SK-MEL-5 (cell line): ENCODE data around the gene PTN. TPM values are rescaled to one million over a fixed set of nuclear protein-coding genes. Genes with fewer than 3 reads are reported as not detected.
"Not testable (repeated sequence)": the region's sequence is repeated elsewhere in the genome, so short reads cannot be mapped to it uniquely, and the experiment has no call there.

Experiments
- DNase-seq: peaks from one replicate; pipeline ENCODE4 v3.0.0-alpha.2; 2016; ENCODE audit warnings: low read depth, low spot score
- in situ Hi-C: cut with HindIII; loops from 2 replicates; pipeline ENCODE4 v1.10.0; 2016; ENCODE audit warnings: low sequenced_read_pairs, high pct_unique_total_duplicates, low pct_unique_long_range_greater_than_20kb
- total RNA-seq: library from RNA; depleted of rRNA; stranded (reverse); fragments of >200 nt; shearing (Covaris generic); gene quantifications from 2 replicates; pipeline ENCODE4 v1.2.3, GENCODE V29; 2014

The PTN gene
- total RNA-seq, 1 experiment from 2014 or later = 1.8 TPM

- in situ Hi-C loops = no loop called here
These were observed 55.8 kb downstream of the PTN start for GRCh38 chr7:137287651-137288258.

GRCh38 chr7:137283153-137283552 lies 60.4 kb downstream of the PTN start:
- in situ Hi-C loops = no loop called here
- DNase-seq = no peak

More at GRCh38 chr7:137287651-137288258, 55.8 kb downstream of the PTN start:
- peak; percentile 41 for DNase-seq

- in situ Hi-C loops = no loop called here
- no peak for DNase-seq
These were observed 61.5 kb downstream of the PTN start for GRCh38 chr7:137282043-137282442.

- in situ Hi-C loops = no loop called here
- no peak for DNase-seq
These were observed 67.3 kb downstream of the PTN start for GRCh38 chr7:137276189-137276588.

GRCh38 chr7:137272249-137272648 lies 71.3 kb downstream of the PTN start:
- in situ Hi-C loops = no loop called here

GRCh38 chr7:137269240-137269639 lies 74.3 kb downstream of the PTN start:
- in situ Hi-C loops = no loop called here
- no peak for DNase-seq

More at GRCh38 chr7:137272249-137272648, 71.3 kb downstream of the PTN start:
- DNase-seq = no peak

- in situ Hi-C loops, DNase-seq: not testable (repeated sequence)
These were observed 75.3 kb downstream of the PTN start for GRCh38 chr7:137268001-137268865.

GRCh38 chr7:137266764-137267163 lies 76.8 kb downstream of the PTN start:
- no peak for DNase-seq
- in situ Hi-C loops = no loop called here

- DNase-seq, in situ Hi-C loops: not testable (repeated sequence)
These were observed 78.1 kb downstream of the PTN start for GRCh38 chr7:137265480-137265879.

- in situ Hi-C loops = no loop called here
- no peak for DNase-seq
These were observed 80.9 kb downstream of the PTN start for GRCh38 chr7:137262599-137262998.

- in situ Hi-C loops = no loop called here
- no peak for DNase-seq
These were observed 85.0 kb downstream of the PTN start for GRCh38 chr7:137258552-137258951.

GRCh38 chr7:137254766-137255165 lies 88.8 kb downstream of the PTN start:
- DNase-seq = no peak
- in situ Hi-C loops = no loop called here

- DNase-seq = no peak
- in situ Hi-C loops = no loop called here
These were observed 97.6 kb downstream of the PTN start for GRCh38 chr7:137245890-137246289.

GRCh38 chr7:137245186-137245585 lies 98.3 kb downstream of the PTN start:
- no peak for DNase-seq
- in situ Hi-C loops = no loop called here

GRCh38 chr7:137243741-137244140 lies 99.8 kb downstream of the PTN start:
- in situ Hi-C loops = no loop called here
- DNase-seq = no peak

GRCh38 chr7:137242616-137243015 lies 100.9 kb downstream of the PTN start:
- in situ Hi-C loops = no loop called here

GRCh38 chr7:137241655-137242360 lies 101.7 kb downstream of the PTN start:
- DNase-seq = no peak
- in situ Hi-C loops = no loop called here

More at GRCh38 chr7:137242616-137243015, 100.9 kb downstream of the PTN start:
- no peak for DNase-seq

- in situ Hi-C loops, DNase-seq: not testable (repeated sequence)
These were observed 104.3 kb downstream of the PTN start for GRCh38 chr7:137239186-137239585.
